Fibroblast of skin of left quadriceps (primary cell): ENCODE data around the gene WBP2NL.
"Not testable (repeated sequence)": the region's sequence is repeated elsewhere in the genome, so short reads cannot be mapped to it uniquely, and the experiment has no call there.

ENCODE experiments used
- DNase-seq, 2 experiments: peaks; one replicate each; pipeline ENCODE4 v3.0.0-alpha.2; 2013; ENCODE audit warnings: low read depth in 2 of 2

Gene WBP2NL

DNA sequence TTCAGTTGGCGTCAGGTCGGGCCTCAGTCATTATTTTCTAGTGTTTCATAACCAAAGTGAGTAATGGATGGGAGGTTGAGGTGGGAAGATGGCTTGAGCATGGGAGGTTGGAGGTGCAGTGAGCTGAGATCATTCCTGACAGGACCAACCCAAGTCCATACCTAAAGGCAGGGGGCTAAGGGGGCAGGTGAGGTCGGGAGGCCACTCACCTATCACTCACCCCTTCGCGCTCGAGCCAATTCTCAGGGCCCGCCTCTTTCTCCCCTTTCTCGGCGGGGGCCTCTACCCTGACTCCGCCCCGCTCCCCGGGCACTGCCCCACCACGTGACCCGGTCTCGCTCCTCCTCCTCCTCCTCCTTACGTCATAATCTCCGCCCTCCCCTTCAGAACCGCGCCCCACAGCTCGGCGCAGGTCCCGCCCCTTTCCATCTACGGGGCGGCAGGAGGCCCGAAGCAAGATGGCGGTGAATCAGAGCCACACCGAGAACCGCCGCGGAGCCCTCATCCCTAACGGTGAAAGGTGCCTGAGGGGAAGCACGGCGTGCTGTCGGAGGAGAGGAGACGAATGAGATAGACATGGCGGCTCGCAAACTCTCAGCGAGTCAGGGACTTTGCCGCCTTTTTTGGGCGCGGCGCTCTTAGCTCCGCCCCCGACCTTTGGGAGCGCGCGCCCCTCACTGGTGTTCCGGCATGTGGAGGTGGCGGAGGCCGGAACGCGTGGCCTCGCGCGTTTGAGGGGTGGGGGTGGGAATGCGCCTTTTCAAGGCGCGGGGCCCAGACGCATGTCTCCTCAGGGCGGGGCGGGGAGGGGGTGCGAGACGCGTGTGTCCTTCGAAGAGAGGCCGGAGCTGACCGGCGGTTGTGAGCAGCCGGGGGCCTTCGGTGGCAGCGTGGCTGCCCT lies at the start of gene WBP2NL:
Gene WBP2NL, plus strand, starts transcription at position 428 of the 901 bp plus-strand sequence. Its CDS starts 31 bp downstream, at position 459.
- peak; percentile 56 to 59 for DNase-seq

DNA sequence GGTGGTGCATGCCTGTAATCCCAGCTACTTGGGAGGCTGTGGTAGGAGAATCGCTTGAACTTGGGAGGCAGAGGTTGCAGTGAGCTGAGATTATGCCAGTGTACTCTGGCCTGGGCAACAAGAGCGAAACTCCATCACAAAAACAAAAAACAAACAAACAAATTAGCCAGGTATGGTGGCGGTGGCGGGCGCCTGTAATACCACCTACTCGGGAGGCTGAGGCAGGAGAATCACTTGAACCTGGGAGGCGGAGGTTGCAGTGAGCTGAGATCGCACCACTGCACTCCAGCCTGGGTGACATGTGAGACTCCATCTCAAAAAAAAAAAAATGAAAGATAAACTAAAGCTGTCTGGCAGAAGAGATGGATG lies 49.7 kb upstream of the WBP2NL start:
- not testable (repeated sequence) for DNase-seq

DNA sequence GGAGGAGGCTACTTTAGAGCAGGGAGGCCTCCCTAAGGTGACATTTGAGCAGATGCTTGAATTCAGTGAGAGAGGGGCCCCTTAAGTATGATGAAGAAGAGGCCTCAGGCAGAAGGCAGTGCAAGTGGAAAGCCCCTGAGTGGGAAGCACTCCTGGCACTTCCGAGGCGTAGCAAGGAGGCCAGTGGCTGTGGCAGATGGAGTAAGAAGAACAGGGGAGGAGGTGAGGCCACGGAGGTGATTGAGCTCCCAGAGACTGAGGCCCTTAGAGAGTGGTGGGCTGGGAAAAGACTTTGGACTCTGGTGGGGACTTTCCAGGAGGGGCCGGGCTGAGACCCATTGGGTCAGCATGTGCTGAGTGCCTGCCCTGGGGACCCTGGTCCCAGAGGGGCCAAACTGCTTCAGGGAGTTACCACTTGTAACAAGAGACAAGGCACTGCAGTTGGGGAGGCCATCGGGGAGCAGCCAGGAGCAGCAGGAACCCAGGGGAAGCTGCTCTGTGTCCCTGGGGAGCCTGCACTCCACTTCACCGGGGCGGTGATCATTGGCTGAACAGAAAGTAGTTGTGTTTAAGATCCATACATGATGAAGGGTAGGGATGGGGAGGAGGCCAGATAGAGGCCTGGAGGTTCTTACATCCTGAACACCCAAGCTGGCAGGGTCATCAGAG lies 49.2 kb upstream of the WBP2NL start:
- DNase-seq: no peak

DNA sequence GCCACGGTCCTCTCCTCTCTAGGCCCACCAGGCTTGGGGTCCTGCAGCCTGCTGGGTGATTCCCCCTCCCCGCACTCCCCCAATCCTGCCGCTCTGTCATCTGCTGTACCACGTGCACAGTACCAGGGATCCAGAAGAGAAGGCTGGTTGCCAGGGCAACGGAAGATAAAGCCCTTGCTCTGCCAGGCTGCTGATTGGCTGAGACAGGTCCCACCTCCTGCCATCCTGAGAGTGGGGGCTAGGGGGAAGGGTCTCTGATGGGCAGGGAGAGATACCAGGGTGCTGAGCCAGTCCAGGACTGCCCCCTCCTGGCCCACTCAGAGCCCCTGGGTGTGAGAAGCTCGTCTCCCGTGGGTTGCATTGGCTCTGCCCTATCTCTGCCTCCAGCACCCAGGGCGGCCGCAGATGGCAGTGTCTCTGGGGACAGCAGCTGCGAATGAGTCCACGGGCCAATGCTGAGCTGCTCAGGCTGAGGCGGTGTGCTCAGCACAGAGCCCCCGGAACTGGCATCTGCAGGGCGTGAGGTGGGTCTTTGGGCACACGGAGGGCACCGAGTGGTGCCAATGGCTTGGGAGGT lies 46.6 kb upstream of the WBP2NL start, which contains the start of gene SMIM45:
Gene SMIM45, plus strand, starts transcription at position 253 of the 577 bp plus-strand sequence.
- no peak for DNase-seq

DNA sequence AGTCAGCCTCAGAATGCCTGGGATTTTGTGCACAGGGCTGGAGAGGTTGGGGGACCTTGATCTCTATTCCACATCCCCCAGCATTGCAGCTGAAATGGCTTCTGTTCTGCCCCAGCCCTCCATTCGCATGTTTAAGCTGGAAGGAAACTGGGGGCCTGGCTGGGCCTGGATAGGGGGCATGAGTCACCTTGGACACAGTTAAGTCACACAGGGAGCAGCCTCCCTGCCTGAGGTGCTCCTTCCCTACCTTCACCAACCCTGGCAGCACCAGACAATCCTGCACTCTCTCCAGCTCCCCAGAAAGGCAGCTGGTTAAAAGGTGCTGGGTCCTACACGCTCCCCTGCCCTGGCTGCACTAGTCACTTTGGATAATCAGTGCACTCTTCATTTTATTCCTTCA lies 45.9 kb upstream of the WBP2NL start:
- DNase-seq: no peak

DNA sequence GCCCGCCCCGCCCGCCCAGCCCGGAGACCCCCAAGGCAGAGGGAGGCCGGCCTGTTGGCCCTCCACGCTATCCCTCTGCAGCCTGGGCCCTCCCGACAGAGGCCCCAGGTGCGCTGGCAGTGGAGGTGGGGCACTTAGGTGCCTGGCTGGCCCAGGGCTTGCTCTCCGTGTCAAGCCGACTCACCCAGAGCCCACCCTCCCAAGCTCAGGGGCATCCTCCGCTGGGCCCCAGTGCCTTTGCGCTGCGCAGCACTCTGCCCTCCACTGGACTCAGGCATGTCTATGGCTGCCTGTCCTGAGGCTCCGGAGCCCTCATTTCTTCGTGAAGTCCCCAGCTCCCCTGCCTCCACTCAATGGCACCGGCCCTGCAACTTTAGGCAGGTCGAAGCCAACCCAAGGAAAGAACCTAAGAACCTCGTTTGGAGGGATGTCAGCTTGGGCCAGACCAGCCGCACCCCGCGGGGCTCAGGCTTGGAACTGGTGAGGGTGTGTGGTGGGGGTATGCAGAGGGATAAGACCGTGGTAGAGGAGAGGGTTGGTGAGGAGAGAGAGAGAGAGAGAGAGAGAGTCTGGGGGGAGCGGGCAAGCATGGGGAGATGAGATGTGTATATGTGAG lies 40.5 kb upstream of the WBP2NL start:
- DNase-seq: no peak

DNA sequence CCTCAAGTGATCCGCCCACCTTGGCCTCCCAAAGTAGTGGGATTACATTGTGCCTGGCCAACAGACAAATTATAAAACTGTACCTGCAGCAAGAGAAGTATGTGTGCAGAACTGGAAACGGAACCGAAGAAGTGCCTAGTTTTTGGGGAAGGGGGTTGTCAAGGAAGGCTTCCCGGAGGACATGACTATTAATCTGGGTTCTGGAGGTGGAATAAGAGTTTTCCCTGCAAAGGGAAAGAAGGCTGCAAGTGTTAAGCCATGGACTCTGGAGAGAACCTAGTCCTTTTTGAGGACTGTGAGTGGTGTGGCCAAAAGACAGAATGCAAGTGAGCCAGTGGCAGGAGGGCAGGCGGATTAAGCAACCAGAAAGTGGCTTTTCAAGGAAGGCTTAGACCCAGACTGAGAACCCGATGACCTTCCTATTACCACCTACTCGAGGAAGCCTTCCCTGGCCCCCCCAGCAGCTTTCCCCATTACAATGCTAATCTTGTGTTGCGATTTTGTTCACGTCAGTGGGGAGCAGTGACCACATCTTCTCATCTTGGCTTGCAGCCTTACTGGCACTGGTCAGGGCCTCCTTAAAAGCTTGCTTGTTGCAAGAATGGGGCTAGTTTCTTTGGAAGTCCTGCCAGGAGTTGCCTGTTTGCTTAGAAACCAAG lies 35.0 kb upstream of the WBP2NL start:
- no peak for DNase-seq

DNA sequence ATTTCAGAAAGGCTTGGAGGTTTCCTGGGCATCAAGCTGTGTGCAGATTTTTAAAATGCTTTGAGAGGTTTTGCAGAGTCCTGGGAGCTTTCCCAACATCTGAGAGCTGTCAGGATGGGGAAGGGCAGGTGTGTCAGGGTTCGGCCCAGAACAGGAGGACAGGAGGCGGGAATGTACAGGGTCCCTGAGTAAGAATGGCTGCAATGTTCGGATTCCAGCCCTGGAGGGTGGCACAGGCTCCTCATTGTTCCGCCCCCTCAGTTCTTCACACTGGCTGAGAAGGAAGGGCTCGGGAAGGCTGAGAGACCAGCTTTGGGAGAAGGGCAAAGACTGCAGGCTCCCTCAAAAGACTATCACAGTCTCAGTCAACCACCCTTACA lies 34.5 kb upstream of the WBP2NL start:
- DNase-seq: no peak

DNA sequence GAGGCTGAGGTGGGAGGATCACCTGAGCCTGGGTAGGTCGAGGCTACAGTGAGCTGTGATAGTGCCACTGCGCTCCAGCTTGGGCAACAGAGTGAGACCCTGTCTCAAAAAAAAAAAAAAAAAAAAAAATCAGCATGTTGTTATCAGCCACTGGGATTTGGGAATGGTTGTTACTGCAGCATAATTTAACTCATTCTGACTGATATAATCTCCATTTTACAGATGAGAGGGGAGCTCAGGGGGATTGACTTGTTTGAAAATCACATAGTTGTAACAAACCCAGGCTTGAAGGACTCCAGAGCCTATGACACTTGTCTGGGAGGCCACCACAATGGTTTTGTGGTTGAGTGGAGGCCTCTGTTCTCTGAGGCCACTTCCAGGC lies 32.4 kb upstream of the WBP2NL start:
- DNase-seq: no peak

- DNase-seq: peak; percentile 45 to 46
Measured at GRCh38 chr22:41966607-41967240, 31.9 kb upstream of the WBP2NL start.

DNA sequence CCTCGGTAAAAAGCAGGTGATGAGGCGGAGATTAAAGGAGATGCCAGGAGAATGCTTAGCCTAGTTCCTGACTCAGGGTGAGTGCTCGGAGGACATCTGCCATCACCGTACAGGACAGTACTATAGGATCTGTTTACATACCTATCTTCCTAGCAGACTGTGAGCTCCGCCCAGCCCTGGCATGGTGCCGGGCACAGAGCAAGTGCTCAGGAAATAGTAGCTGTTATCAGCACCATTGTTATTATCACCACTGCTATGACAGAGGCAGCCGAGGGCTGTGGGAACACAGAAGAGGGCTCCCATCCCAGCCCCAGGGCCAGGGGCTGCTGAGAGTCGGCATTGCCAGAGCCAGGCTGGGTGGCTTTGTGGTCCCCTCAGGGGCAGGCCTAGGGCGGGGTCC lies 30.0 kb upstream of the WBP2NL start:
- no peak for DNase-seq

GRCh38 chr22:41969110-41969646 lies 29.4 kb upstream of the WBP2NL start, which contains the start of gene SEPTIN3:
SEPTIN3 (plus strand) TSS chr22:41969443; CDS start chr22:41971493, 2,050 bp downstream.
- DNase-seq: no peak

DNA sequence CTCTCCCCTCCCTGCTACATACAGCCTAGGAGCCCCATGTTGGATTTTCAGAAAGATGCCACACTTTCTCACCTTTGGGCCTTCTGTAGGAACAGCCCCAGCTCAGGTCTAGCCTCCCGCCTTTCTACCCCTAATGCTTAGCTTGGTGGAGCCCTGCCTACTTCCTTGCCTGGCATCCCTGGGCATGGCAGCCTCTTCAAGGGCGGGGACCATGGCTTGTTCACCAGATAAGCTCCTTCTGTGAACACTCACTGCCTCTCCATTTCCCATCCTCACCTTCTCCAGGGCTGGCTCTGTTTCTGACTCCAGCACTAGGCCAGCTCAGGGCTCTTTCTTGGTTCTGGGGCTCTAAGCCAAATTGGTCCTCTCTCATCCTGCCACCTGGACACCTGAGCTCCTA lies 28.0 kb upstream of the WBP2NL start:
- DNase-seq: no peak

DNA sequence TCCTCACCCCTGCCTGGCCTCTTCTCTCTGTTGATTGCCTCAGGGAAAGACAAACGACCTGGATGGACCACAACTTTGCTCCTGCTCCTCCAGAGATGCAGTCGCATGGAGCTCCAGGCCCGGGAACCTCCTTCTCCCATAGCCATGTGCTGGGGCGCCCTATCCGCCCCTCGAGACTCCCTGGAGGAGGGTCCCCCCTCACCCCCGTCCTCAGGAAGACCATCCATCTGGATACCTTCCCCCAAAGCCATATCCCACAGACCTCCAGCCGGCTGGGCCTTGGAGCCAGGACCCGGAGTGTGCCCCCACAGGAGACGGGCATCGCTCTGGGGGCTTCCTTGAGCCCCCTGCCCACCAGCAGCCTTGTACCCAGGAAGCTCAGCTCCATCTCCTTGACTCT lies 27.2 kb upstream of the WBP2NL start:
- no peak for DNase-seq

- DNase-seq: no peak
Measured at GRCh38 chr22:41974691-41975290, 23.8 kb upstream of the WBP2NL start.

DNA sequence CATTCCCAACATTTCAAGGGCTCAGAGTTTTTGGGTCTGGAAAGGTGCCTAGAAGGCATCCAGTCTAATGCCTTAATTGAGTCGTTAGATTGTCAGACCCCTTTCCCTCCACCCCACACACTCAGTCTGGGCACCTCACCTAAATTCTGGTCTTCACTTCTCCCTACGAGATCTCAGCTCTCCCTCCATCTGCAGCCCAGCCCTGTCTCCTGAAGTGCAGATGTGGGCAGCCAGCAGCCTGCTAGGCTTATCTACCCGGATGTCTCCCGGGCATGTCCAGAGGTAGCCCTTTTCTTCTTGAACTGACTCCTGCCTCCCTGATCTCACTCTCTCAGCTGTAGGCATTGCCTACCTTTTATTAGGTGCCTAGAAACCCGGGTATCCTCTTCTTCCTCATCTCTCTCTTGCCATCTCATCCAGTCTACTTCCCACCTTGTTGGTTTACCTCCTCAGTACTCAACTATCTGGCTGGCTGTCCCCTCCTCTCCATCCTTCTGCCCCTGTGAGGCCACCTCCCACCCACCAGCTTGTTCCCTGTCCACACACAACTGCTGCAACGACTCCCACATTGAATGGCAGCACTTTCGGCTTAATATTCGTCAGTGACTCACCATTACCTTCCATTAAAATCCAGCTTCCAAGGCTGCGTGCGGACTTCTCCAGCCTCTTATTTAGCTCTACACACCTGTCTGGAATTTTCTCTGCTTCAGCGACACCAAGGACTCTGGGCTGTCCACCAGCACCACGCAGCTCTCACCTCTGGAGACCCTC lies 23.1 kb upstream of the WBP2NL start:
- DNase-seq: no peak

GRCh38 chr22:41976070-41976901 lies 22.3 kb upstream of the WBP2NL start:
- DNase-seq: no peak

DNA sequence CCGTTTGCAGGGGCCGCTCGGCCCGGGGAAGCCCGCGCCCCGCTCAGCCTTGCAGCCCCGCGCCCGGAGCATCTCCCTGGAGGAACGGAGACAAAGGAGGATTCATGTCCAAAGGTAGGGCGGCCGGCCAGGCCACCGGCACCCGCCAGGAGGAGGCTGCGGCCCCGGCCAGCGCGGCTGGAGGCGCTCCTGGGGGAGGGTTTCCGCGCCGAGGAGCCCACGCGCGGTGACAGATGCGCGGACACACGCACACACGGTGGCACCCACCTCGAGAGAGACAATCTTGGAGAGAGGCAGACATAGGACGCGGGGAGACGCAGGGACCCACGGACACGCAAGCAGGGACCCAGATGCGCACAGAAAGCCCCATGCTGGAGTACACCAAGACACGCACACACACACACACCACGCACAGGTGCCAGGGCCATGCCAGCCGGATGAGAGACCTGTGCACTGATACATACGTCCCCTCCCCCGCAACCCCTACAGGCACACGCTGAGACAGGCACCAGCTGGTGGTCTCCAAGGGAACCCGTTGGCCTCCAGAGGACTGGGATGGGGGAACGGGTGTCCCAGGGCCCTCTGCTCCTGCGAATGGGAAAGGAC lies 21.5 kb upstream of the WBP2NL start:
- no peak for DNase-seq
